Measurements from ENCODE around the gene PRSS22.

PRSS22 gene

GRCh38 chr16:2827831-2828520 is 30.0 kb downstream of the PRSS22 start:
- DNase-seq = no peak

GRCh38 chr16:2827374-2827791 is 30.6 kb downstream of the PRSS22 start:
- no peak for DNase-seq

- no peak for DNase-seq
Observed at GRCh38 chr16:2826591-2827373, 31.2 kb downstream of the PRSS22 start.

DNA sequence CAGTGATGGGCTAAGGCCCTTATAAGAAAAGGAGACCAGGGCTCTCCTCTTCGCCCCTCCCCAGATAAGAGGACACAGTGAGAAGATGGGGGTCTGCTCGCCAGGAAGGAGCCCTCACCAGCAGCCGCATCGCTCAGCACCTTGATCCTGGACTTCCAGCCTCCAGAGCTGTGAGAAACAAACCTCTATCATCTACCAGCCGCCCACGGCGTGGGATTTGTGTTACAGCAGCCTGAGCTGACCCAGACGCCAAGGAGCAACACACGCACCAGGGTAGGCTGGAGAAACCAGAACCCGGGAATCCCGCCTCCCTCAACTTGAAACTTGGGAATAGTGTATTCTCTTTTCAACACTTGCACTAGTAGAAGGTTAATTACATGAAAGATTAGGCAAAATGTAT is 32.1 kb downstream of the PRSS22 start:
- DNase-seq = no peak

DNA sequence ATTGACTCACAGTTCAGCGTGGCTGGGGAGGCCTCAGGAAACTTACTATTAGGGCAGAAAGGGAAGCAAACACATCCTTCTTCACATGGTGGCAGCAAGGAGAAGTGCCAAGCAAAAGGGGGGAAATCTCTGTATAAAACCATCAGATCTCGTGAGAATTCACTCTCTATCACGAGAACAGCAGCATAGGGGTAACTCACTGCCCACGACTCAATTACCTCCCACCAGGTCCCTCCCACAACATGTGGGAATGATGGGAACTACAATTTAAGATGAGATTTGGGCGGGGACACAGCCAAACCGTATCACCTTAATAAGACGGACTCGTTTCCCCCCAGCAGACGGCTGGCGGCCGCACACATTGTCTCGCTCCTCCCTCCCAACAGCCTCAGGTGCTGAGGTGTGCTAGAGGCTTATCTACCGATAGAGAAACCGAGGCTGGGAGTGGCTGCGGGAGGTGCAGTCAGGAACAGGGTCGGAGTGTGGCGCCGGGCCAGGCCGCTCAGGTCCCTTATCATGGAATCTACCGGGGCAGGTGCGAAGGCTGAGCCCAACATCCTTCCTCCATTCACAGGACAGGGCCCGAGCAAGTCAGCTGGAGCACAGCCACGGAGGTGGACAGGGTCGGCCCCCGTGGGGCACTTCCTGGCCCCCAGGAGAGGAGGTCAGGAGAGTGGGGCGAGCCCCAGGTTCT is 32.8 kb downstream of the PRSS22 start:
- no peak for DNase-seq

DNA sequence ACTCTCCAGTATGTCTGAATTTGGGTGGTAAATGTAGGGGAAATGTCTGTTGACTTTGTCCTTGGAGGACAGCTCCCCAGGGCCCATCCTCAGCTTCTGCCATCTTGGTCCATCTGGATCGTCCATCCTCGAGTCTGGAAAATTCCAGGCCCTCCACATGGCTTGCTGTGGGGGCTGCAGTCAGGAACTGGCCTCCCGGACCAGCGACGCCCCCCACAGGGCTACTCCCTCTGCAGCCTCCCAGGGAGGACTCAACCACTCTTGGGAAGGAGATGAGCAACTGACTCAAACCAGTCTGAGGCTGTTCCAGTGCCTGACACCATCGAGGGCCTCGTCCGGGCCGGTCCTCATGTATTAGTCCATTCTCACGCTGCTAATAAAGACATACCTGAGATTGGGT is 33.3 kb downstream of the PRSS22 start:
- no peak for DNase-seq

GRCh38 chr16:2822496-2822895 is 35.5 kb downstream of the PRSS22 start:
- DNase-seq = no peak

DNA sequence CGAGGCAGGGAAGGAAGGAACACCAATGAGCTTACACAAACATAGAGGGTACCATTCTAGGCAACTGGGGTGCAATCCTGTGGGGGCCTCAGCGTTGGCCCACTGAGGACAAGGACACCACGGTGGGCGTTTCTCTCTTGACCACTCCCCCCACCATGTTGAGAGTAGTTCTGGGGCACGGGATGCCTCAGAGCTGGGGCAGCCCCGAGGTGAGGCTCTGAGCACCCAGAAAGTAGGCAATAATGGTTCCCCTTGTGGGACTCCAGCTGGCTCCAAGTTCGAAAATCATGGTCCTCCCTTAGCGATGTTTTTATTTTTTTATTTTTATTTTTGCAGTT is 35.8 kb downstream of the PRSS22 start:
- DNase-seq = no peak

GRCh38 chr16:2821487-2822157 is 36.3 kb downstream of the PRSS22 start:
- no peak for DNase-seq

DNA sequence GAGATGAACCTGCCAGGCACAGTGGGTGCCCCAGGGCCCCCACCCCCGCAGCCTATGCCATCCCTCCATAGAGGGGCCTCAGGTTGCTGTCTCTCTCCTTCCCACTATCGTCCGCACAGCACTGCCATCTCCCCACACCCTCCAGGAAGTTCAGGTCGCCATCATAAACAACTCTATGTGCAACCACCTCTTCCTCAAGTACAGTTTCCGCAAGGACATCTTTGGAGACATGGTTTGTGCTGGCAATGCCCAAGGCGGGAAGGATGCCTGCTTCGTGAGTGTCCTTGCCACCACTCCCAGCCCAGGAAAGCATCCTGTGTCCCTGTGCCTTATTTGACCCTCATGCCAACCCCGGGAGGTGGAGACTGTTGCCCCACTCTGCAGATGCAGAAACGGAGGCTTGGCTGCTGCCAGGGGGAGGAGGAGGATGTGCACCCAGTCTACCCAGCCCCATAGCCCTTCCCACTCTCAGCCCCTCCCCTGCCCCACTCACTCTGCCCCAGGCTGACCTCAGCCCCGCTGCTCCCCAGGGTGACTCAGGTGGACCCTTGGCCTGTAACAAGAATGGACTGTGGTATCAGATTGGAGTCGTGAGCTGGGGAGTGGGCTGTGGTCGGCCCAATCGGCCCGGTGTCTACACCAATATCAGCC is 37.0 kb downstream of the PRSS22 start:
- DNase-seq = no peak

DNA sequence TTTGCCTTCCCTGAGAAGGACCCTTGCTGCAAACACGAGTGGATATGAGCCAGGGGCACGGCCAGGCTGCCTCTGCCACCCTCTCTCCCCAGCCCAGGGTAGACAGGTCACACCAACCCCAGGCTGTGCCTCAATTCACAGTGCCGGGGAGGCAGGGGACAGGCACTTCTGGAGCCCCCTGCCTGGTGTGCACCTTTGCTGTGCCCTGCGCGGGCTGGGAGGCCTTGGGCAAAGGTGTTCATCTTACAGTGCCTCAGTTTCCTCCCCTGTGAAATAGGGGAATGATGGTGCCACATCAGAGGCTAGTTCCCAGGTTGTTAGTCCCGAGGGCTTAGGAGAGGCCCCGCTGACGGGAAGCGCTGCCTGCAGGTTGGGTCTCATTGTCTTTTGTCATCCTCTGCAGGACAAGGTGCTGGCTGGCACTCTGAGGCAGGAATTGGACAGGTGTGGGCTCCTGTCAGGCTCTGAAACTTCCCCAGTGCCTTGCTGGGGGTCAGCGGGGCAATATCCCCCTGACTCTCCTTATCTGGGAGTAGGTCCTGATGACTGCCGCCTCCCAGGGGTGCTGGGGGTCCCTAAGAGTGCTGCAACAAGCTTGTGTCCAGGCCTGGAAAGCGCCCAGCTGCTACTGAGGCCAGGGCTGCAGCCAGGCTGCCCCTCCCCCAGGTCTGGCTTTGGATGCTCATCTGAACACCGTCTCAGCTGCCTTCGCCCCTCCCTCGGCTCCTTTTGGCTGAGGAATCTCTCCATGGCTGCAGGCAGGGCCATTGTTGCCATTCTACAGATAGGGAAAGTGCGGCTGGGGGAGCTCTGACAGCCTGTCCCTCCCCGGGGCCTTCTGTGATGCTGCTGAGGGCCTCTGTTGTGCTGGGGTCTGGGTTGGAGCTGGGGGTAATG is 37.8 kb downstream of the PRSS22 start:
- DNase-seq = no peak

DNA sequence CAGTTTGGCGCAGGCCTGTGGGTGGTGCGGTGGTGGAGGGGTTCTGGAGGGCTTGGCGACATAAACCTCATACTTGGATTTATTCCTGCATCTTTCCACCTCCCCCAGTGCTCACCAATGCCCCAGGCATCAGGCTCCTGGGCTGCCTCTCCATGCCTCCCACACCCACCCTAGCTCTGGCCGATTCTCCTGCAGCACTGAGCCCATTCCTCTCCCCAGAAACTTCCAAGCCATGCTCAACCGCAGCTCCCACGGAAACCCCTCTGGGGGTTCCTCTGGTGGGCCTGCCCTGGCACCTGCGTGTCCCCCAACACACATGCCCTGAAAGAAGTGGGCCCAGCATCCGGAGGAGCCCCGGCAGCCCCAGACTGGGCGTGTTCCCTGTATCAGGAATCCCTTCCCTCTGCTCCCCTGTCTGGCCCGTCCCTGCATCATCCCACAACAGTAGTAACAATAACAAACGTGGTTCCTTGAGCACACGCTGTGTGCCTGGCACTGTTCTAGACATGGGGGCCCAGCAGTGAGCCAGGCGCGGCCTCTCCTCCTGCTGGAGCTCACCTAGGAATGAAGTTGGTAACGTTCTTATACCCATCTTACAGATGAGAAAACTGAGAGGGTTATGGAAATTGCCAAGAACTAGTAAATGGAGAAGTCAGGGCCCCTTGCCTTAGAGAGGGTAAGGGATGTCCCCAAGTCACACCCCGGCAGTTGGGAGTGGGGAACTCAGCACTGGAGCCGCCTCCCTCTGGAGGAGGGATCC is 38.6 kb downstream of the PRSS22 start:
- no peak for DNase-seq

GRCh38 chr16:2818272-2818876 is 39.6 kb downstream of the PRSS22 start:
- no peak for DNase-seq

GRCh38 chr16:2817340-2818271 is 40.4 kb downstream of the PRSS22 start:
- no peak for DNase-seq

GRCh38 chr16:2816751-2817339 is 41.1 kb downstream of the PRSS22 start, which contains the start of gene PRSS21:
TSS of gene PRSS21 (plus strand) at chr16:2817237. CDS start at chr16:2817269, 32 bp downstream.
- no peak for DNase-seq

DNA sequence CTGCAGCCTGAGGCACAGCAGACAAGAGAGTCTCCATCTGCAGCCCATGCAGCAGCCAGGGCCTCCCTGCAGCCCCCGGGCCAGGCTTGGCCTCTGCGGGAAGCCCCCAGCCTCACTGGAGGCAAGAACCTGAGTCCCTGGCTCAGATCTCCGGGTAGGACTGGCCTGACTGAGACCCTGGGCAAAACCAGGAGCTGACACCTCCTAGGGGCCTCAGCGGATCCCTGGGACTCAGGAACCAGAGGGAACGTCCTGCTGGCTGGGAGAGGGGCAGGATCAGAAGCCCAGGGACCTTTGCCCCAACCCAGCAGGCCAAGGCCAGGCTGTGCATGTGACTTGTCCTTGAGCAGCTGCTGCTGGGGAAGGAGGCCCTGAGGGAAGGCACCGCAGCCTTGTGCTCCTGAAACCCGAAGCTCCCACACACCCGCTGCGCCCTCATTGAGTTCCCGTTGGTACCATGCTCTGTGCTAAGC is 42.6 kb downstream of the PRSS22 start:
- DNase-seq = no peak

DNA sequence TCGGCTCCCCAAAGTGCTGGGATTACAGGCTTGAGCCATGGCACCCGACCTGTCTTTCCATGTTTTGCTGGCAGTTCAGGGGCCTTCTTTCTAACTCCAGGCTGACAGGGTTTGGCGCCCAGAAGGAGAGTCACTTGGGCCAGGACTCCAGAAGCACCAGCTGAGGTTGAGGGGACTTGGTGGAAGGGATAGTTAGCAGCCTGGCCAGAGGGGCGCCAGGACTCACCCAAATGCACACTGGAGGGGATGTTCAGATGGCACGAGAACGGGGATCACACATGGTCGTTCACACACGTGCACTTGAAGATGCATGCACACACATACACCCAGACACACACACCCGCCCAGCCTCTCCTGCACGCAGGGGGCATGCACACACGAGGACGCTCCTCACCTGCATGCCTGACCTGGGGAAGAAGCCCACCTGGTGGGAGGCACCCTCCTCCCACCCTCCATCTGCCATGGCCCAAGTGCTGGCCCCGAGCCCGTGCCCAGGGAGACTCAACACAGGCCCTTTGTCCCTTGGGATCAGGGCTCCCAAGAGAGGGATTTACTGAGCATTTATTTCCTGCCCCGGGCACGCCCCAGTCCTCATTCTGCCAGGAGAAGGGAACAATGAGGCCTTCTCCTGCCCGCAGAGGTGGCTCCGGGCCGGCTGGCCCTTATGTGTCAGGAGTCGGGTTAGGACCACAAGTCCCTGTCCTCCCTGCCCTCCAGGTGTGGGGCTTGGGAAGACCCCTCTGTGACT is 43.2 kb downstream of the PRSS22 start:
- DNase-seq = no peak

GRCh38 chr16:2813771-2814221 is 44.2 kb downstream of the PRSS22 start:
- DNase-seq = no peak
